Measurements from ENCODE around the gene CCDC124. TPM values are rescaled to one million over a fixed set of nuclear protein-coding genes. Genes with fewer than 3 reads are reported as not detected.
"Not testable (repeated sequence)": the region's sequence is repeated elsewhere in the genome, so short reads cannot be mapped to it uniquely, and the experiment has no call there.

The CCDC124 gene
- total RNA-seq, 4 donors from 2014 or later, result 35.7 to 65.6 (median 51.9) TPM

DNA sequence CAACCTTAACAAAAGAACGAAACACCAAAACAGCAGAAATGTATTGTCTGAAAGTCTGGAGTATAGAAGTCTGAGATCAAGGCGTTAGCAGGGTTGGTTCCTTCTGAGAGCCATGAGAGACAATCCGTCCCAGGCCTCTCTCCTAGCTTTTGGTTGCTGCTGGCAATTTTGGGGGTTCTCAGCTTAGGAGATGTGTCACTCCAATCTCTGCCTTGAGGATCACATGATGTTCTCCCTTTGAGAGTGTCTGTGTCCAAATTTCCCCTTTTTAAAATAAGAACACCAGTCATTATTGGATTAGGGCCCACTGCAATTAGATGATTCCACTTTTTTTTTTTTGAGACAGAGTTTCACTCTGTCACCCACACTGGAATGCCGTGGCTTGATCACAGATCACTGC, 44.2 kb downstream of the CCDC124 start:
- no peak for DNase-seq
- Histone ChIP-seq H3K27ac (no peak overlapping the region), H3K36me3 (no peaks in the 10 kb centered on the region), H3K4me3 (replicated peaks in 1 of 3) (no peak overlapping the region), H3K4me1 (no peaks in the 10 kb centered on the region), H3K9me3 (no peaks in the 10 kb centered on the region), H3K27me3 (no peaks in the 10 kb centered on the region)
- TF ChIP-seq POLR2A (IDR thresholded peaks at IDR 0.05), result no peak
- TF ChIP-seq, protein P1, sequence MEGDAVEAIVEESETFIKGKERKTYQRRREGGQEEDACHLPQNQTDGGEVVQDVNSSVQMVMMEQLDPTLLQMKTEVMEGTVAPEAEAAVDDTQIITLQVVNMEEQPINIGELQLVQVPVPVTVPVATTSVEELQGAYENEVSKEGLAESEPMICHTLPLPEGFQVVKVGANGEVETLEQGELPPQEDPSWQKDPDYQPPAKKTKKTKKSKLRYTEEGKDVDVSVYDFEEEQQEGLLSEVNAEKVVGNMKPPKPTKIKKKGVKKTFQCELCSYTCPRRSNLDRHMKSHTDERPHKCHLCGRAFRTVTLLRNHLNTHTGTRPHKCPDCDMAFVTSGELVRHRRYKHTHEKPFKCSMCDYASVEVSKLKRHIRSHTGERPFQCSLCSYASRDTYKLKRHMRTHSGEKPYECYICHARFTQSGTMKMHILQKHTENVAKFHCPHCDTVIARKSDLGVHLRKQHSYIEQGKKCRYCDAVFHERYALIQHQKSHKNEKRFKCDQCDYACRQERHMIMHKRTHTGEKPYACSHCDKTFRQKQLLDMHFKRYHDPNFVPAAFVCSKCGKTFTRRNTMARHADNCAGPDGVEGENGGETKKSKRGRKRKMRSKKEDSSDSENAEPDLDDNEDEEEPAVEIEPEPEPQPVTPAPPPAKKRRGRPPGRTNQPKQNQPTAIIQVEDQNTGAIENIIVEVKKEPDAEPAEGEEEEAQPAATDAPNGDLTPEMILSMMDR (IDR thresholded peaks at IDR 0.05), result no peak
- intact Hi-C loops (cut with DNase I), result no loop called here
- 84 to 86% methylated on average over 4 of the region's 4 CpGs for WGBS, 2 donors

DNA sequence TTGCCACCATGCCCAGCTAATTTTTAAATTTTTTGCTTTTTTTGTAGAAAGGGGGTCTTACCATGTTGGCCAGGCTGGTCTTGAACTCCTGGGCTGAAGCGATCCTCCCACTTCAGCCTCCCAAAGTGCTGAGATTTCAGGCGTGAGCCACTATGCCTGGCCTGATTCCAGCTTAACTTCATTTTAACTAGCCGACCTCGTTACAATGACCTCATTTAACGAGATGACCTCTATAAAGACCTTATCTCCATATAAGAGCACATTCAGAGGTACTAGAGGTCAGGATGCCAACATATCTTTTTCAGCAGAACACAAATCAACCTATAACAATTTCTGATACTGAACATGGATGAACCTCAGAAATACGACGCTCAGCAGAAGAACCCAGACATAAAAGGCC, 44.7 kb downstream of the CCDC124 start:
- no peak for DNase-seq
- TF ChIP-seq, protein P1 (IDR thresholded peaks at IDR 0.05), result no peak
- TF ChIP-seq POLR2A (IDR thresholded peaks at IDR 0.05), result no peak
- no peaks in the 10 kb centered on the region for H3K27me3 ChIP-seq
- 82% methylated on average over 7 of the region's 7 CpGs for WGBS, 2 donors
- no peak overlapping the region for H3K4me3 ChIP-seq (replicated peaks in 1 of 3)
- no peaks in the 10 kb centered on the region for H3K36me3 ChIP-seq
- H3K27ac ChIP-seq, result no peak overlapping the region
- H3K9me3 ChIP-seq, result no peaks in the 10 kb centered on the region
- intact Hi-C loops (cut with DNase I), result no loop called here
- no peaks in the 10 kb centered on the region for H3K4me1 ChIP-seq

DNA sequence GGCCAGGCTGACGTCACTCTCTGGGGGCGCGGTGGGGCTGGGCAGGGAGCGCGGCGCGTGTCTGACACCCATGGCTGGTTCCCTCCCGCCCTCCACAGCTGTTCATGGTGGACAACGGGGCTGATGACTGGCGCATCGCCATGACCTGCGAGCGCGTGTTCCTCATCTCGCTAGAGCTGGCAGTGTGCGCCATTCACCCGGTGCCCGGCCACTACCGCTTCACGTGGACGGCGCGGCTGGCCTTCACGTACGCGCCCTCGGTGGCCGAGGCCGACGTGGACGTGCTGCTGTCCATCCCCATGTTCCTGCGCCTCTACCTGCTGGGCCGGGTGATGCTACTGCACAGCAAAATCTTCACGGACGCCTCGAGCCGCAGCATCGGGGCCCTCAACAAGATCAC, 48.8 kb downstream of the CCDC124 start:
- DNase-seq, result no peak
- no peaks in the 10 kb centered on the region for H3K36me3 ChIP-seq
- no peak overlapping the region for H3K4me3 ChIP-seq (replicated peaks in 1 of 3)
- H3K4me1 ChIP-seq, result no peaks in the 10 kb centered on the region
- no peak overlapping the region for H3K27ac ChIP-seq
- H3K27me3 ChIP-seq, result no peaks in the 10 kb centered on the region
- no peaks in the 10 kb centered on the region for H3K9me3 ChIP-seq
- WGBS, 2 donors, result 94 to 96% methylated on average over 27 to 38 of the region's 38 CpGs
- intact Hi-C loops (cut with DNase I), result loop anchor here (10.0 kb wide), 1 partner anchor 397 kb away; no protein-coding TSS in a partner anchor
- TF ChIP-seq POLR2A (IDR thresholded peaks at IDR 0.05), result no peak
- TF ChIP-seq, protein P1 (IDR thresholded peaks at IDR 0.05), result no peak

DNA sequence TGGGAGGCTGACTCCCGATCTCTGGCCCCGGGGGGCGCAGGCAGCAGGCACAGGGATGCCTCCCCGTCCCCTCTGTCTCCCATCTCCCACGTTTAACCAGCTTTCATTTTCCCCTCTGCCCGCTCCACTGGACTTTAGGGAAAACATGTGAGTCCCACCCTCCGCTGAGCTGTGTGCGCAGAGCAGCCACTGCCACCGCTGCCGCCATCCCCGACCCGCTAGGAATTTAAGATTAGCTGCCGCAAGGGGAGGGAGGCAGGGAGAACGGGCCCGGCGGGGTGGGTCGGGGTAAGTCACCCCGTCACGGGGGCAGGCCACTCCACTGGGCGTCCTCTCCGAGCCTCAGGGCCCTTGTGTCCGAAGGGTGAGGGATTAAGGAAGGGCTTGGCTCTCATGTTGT, 49.6 kb downstream of the CCDC124 start:
- no peaks in the 10 kb centered on the region for H3K36me3 ChIP-seq

DNA sequence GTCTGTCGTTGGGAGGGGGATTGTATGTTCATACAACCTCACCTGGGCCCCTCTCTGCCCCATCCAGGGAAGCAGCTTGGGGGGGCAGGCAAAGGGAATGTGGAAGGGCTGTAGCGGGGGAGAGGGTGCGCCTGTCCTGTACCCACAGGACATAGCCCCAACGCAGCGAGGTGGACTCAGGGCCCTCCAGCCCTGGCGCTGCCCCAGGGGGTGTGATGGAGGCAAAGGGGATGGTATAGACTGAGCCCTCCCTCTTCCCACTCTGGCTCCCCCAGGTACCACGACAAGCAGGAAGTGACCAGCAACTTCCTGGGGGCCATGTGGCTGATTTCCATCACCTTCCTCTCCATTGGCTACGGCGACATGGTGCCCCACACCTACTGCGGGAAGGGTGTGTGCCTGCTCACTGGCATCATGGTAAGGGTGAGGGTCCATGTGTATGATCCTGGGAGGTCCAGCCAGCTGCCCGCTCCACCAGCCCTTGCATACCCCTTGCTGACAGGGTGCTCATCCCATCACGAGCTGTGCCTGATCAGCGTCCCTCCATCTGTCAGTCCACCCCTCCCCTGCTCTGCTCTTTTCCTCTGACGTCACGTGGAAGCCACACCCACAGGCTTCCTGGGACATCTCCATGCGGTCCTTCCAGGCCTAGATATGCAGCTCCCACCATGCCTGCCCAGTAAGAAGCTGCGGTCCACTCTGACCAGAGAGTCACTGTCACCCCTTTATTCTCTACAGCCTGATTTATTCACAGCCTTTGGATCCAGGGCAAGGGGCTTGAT, 52.4 kb downstream of the CCDC124 start:
- Histone ChIP-seq H3K9me3 (no peaks in the 10 kb centered on the region), H3K4me1 (no peaks in the 10 kb centered on the region), H3K36me3 (no peaks in the 10 kb centered on the region), H3K4me3 (replicated peaks in 1 of 3) (no peak overlapping the region), H3K27me3 (no peaks in the 10 kb centered on the region), H3K27ac (no peak overlapping the region)
- WGBS, 2 donors, result 66 to 80% methylated on average over 13 to 17 of the region's 17 CpGs
- intact Hi-C loops (cut with DNase I), result loop anchor here (10.0 kb wide), 1 partner anchor 400 kb away; no protein-coding TSS in a partner anchor
- no peak for TF ChIP-seq POLR2A (IDR thresholded peaks at IDR 0.05)
- TF ChIP-seq, protein P1 (IDR thresholded peaks at IDR 0.05), result no peak
- DNase-seq, result no peak

More for the DNA sequence above, 49.6 kb downstream of the CCDC124 start:
- Histone ChIP-seq H3K9me3 (no peaks in the 10 kb centered on the region), H3K27ac (no peak overlapping the region), H3K4me1 (no peaks in the 10 kb centered on the region), H3K4me3 (replicated peaks in 1 of 3) (no peak overlapping the region), H3K27me3 (no peaks in the 10 kb centered on the region)
- no peak for TF ChIP-seq POLR2A (IDR thresholded peaks at IDR 0.05)
- TF ChIP-seq, protein P1 (IDR thresholded peaks at IDR 0.05), result no peak
- DNase-seq, result no peak
- 57 to 80% methylated on average over 9 to 19 of the region's 22 CpGs for WGBS, 2 donors
- intact Hi-C loops (cut with DNase I), result loop anchor here (10.0 kb wide), 1 partner anchor 398 kb away; no protein-coding TSS in a partner anchor

DNA sequence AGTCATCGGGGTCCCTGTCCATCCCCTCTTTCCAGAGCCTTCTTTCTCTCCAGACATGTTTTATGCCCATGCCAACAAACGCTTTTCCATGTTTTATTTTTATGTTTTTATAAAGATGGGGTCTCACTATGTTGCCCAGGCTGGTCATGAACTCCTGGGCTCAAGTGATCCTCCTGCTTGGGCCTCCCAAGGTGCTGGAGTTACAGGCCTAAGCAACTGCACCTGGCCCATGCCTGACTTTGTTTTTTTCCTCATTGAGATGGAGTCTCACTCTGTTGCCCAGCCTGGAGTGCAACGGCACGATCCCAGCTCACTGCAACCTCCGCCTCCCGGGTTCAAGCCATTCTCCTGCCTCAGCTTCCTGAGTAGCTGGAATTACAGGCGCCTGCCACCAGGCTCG, 53.8 kb downstream of the CCDC124 start:
- H3K27me3 ChIP-seq; H3K4me1 ChIP-seq; H3K36me3 ChIP-seq; H3K4me3 ChIP-seq (replicated peaks in 1 of 3); H3K9me3 ChIP-seq; DNase-seq; H3K27ac ChIP-seq: not testable (repeated sequence)
- intact Hi-C loops (cut with DNase I), result loop anchor here (10.0 kb wide), 1 partner anchor 402 kb away; no protein-coding TSS in a partner anchor
- 86 to 90% methylated on average over 8 of the region's 8 CpGs for whole genome bisulfite sequencing, 2 donors

Measured in thyroid gland (tissue), 4 donors.